ENCODE data around the gene FN3KRP. TPM values are rescaled to one million over a fixed set of nuclear protein-coding genes. Genes with fewer than 3 reads are reported as not detected.

The FN3KRP gene
- total RNA-seq, 6 experiments from 2014 or later = 7.6 to 24.8 (median 14.3) TPM

DNA sequence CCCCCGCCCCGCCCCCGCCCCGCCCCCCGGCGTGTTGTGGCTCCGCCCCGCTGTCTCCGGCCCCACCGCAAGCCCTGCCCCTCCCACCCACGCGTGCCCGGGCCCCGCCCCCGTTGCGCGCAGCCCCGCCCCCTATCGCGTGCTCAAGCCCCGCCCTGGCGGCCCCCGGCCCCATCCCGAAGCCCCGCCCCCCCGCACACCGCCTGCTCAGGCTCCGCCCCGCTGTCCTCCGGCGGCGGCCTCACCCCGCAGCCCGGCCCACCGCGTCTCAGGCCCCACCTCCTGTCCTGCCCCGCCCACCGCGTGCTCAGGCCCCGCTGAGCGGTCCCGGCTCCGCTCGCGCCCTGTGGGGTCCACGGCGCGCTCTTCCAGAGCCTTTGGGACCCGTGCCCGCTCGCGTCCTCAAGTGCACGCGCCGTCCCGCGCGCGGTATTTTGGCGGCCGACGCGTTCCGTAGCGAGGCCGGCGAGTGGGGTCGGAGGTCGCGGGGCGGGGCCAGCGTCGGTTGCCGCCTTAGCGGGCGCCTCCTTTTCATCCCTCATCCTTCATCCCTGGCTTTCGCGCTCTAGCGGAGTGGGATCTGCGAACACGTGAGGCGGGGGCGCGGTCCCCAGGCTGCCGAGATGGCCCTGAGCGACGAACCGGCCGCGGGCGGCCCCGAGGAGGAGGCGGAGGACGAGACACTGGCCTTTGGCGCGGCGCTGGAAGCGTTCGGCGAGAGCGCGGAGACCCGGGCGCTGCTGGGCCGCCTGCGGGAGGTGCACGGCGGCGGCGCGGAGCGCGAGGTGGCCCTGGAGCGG is 35.3 kb downstream of the FN3KRP start, which contains the start of gene TBCD:
Gene TBCD, plus strand, starts transcription at position 495 of the 800 bp plus-strand sequence. Its CDS starts 129 bp downstream, at position 624.
- Histone ChIP-seq H3K4me1 (peaks cover 0 to 7% (median 0%) of the 10 kb centered on the region in 4 donors), H3K27ac (peak within 1 kb of the TSS in 2 of 3 donors; percentile 61 to 62), H3K9me3 (no peaks in the 10 kb centered on the region), H3K36me3 (no peaks in the 10 kb centered on the region), H3K27me3 (no peaks in the 10 kb centered on the region), H3K4me3 (peak within 1 kb of the TSS; percentile 86 to 96 (median 89))
- ATAC-seq = peak; percentile 86 to 94 (median 91)
- 2% methylated on average over 10 of the region's 114 CpGs for WGBS (ENCODE audit: insufficient coverage, low coverage, low lambda C conversion rate, missing lambda C conversion rate)
- TF ChIP-seq, protein P1, sequence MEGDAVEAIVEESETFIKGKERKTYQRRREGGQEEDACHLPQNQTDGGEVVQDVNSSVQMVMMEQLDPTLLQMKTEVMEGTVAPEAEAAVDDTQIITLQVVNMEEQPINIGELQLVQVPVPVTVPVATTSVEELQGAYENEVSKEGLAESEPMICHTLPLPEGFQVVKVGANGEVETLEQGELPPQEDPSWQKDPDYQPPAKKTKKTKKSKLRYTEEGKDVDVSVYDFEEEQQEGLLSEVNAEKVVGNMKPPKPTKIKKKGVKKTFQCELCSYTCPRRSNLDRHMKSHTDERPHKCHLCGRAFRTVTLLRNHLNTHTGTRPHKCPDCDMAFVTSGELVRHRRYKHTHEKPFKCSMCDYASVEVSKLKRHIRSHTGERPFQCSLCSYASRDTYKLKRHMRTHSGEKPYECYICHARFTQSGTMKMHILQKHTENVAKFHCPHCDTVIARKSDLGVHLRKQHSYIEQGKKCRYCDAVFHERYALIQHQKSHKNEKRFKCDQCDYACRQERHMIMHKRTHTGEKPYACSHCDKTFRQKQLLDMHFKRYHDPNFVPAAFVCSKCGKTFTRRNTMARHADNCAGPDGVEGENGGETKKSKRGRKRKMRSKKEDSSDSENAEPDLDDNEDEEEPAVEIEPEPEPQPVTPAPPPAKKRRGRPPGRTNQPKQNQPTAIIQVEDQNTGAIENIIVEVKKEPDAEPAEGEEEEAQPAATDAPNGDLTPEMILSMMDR (IDR thresholded peaks at IDR 0.05) = no peak
- TF ChIP-seq POLR2A (IDR thresholded peaks at IDR 0.05) = no peak
- intact Hi-C loops (cut with DNase I) = loop anchor here in 1 of 2 donors (10.0 kb wide), 1 partner anchor 87 kb away; no protein-coding TSS in a partner anchor
- peak; percentile 93 to 94 (median 93) for DNase-seq

GRCh38 chr17:82752371-82753200 is 36.1 kb downstream of the FN3KRP start:
- Histone ChIP-seq H3K36me3 (no peaks in the 10 kb centered on the region), H3K4me1 (peaks cover 0 to 7% (median 0%) of the 10 kb centered on the region in 4 donors), H3K9me3 (no peaks in the 10 kb centered on the region), H3K4me3 (peak overlapping the region; percentile 86 to 96 (median 89)), H3K27ac (peak overlapping the region in 1 of 3 donors; percentile 61), H3K27me3 (no peaks in the 10 kb centered on the region)
- intact Hi-C loops (cut with DNase I) = loop anchor here in 1 of 2 donors (10.0 kb wide), 1 partner anchor 88 kb away; no protein-coding TSS in a partner anchor
- ATAC-seq (peak; percentile 0 to 9 (median 2)), DNase-seq (peak in 2 of 3 donors; percentile 45 to 58)
- WGBS (ENCODE audit: insufficient coverage, low coverage, low lambda C conversion rate, missing lambda C conversion rate) = 4% methylated on average over 8 of the region's 72 CpGs
- no peak for TF ChIP-seq POLR2A (IDR thresholded peaks at IDR 0.05)
- TF ChIP-seq, protein P1 (IDR thresholded peaks at IDR 0.05) = no peak

GRCh38 chr17:82753201-82753464 is 36.6 kb downstream of the FN3KRP start:
- ATAC-seq = no peak
- intact Hi-C loops (cut with DNase I) = loop anchor here in 1 of 2 donors (10.0 kb wide), 1 partner anchor 88 kb away; no protein-coding TSS in a partner anchor
- peak overlapping the region in 2 of 3 donors; percentile 86 to 96 for H3K4me3 ChIP-seq

More at GRCh38 chr17:82753201-82753464, 36.6 kb downstream of the FN3KRP start:
- Histone ChIP-seq H3K9me3 (no peaks in the 10 kb centered on the region), H3K4me1 (peaks cover 0 to 7% (median 0%) of the 10 kb centered on the region in 4 donors), H3K36me3 (no peaks in the 10 kb centered on the region), H3K27ac (no peak overlapping the region), H3K27me3 (no peaks in the 10 kb centered on the region)
- TF ChIP-seq POLR2A (IDR thresholded peaks at IDR 0.05) = no peak
- TF ChIP-seq, protein P1 (IDR thresholded peaks at IDR 0.05) = no peak
- WGBS (ENCODE audit: insufficient coverage, low coverage, low lambda C conversion rate, missing lambda C conversion rate) = 64% methylated on average over 4 of the region's 8 CpGs
- peak in 1 of 3 donors; percentile 11 for DNase-seq
